ENCODE data around the gene SIX6.
"Not testable (repeated sequence)": the region's sequence is repeated elsewhere in the genome, so short reads cannot be mapped to it uniquely, and the experiment has no call there.

SIX6 gene

DNA sequence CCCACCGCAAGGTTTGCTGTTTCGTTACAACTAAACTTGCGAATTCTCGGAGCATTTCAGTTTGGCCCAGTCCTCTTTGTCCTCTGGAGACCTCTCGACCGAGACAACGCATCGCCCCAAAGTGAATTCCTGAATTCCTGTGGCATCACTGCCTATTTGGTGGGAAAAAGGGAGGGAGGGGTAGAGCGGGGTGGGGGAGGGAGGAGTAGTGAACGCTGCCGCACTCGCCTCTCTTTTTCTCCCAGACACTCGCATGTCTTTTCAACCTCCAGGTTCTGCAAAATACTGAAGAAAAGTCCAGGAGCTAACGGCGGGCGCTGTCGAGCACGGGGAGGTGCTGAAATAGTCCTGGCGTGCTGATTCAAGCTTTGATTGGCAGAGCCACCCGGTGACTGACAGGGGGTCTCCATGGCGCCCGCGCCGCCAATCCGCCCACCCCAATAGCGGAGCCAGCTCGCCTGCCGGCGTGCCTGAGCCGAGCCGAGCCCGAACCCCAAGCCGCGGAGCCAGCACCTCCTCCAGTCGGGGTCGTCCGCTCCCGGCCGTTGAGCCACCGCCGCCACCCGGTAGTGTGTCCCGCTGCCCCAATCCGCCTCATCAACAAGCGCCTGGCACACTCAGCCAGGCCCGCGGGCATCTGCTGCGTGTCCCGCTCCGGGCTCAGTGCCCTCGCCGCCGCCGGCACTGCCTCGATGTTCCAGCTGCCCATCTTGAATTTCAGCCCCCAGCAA lies at the start of gene SIX6:
SIX6 (plus strand) TSS at position 440 of the 731 bp plus-strand sequence; CDS start at position 693, 253 bp downstream.
- peak; percentile 93 for DNase-seq (ENCODE audit: low spot score)

DNA sequence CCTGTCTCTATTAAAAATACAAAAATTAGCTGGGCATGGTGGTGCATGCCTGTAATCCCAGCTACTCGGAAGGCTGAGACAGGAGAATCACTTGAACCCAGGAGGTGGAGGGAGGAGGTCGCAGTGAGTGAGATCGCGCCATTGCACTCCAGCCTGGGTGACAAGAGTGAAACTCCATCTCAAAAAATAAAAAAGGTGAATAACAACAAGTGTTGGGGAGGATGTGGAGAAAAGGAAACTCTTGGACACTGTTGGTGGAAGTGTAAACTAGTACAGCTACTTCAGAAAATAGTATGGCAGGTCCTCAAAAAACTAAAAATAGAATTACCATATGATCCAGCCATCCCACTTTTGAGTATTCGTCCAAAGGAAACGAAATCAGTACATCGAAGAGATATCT lies 28.7 kb upstream of the SIX6 start:
- DNase-seq (ENCODE audit: low spot score) = not testable (repeated sequence)

DNA sequence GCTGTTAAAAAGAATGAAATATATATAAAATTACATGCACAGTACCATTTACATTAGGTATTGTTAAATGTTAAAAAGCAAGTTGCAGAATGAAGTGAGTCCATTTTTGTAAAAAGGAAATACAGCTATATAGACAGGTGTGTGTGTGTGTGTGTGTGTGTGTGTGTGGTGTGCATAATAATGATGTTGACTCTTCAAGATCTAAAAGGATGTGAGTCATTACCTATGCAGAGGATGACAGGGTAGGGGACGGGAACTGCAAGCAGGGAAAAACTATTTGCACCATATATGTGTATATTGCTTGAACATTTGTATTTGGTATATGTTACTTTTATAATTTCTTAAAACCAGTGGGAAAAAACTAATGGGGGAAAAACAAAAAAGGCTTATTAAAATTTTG lies 26.2 kb upstream of the SIX6 start:
- no peak for DNase-seq (ENCODE audit: low spot score)

DNA sequence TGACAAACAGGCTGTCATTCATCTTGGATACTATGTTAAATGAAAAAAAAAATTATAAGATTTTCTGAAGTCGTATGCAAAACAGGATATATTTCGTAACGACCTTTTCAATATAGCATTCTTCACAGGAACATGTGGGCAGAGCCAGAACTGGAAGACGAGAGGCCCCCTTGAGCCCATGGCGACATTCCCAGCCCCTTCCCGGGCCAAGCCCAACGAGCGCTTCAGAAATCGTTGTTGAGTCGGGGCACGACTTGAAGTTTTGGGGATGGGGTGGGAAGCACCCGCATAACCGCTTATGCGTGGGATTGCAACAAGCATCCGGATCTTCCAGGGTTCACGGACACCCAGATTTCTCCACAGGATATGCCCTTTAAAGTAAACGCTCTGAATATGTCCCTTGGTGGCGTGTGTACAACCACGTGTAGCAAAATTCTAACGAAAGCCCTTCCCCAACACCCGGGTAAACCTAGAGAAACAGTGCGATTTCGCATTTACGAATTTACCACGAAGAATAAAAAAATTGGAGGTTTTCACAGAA lies 23.8 kb upstream of the SIX6 start:
- DNase-seq (ENCODE audit: low spot score) = peak; percentile 52

DNA sequence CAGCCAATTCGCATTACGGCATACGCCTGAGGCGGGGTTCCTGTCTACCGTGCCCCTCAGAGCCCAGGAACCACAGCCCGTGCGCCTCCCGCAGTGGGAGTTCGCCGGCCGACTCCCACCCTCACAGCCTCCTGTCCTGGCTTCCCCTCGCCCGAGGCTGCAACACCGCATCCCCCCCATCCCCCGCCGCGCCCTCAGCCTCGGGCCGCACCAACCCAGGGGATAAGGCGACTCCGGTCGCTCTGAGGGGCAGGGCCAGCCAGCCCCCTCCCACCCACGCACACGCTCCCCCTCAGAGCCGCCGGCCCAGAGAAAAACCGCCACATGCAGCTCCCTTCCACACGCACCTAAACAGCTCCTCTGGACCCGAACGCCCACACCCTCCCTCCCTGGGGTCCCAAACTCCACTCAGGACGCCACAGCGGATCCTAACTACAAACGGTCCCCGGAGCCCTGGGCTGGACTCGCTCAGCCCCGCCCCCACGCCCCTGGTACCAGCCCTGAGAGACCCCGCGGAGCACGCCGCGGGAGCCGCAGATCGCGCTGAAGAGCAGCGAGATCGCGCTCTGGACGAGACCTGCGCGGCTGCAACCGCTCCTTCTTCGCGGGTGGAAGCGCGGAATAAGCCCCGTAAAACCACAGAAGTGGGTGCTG lies 23.2 kb upstream of the SIX6 start, which contains the start of gene C14orf39:
C14orf39 (minus strand) TSS at position 466 of the 654 bp plus-strand sequence. CDS start 985 bp downstream, outside the sequence.
- DNase-seq (ENCODE audit: low spot score) = peak; percentile 81

DNA sequence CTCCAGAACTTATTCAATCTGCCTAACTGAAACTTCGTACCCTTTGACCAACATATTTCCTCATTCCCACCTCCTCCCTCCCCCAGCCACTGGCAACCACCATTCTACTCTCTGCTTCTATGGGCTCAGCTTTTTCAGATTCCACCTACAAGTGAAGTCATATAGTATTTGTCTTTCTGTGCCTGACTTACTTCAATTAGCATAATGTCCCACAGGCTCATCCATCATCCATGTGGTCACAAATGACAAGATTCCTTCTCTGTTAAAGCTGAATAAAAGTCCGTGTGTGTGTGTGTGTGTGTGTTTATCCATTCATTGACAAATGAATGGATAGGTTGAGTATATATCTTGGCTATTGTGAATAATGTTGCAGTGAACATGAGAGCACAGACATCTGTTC lies 21.7 kb upstream of the SIX6 start:
- no peak for DNase-seq (ENCODE audit: low spot score)

DNA sequence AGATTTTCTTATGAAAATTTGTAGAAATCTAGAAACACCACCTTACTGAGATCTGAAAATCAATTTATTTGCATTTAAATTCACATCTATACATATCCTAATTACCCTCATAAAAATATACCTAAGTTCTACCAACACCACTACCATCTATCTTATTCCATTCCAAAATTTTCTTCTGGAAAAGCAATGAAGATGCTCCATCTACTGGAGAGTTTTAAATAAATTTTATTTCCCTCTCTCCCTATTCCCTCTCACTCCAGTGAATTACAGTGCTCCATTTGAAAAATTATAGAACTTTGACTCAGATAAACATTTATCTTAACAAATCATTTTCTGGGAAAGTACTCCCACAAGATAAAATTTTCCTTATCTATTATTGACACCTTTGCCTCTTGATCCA lies 20.8 kb upstream of the SIX6 start:
- no peak for DNase-seq (ENCODE audit: low spot score)

DNA sequence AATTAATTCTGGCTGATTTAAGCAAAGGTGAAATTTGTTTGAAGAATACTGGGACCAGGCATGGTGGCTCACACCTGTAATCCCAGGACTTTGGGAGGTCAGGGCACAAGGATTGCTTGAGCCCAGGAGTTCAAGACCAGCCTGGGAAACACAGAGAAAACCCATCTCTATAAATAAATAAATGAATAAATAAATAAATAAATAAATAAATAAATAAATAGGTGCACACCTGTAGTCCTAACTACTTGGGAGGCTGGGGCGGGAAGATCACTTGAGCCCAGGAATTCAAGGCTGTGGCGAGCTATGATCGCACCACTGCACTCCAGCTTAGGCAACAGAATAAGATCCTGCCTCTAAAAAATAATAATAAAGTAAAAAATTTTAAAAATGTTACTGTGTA lies 18.7 kb upstream of the SIX6 start:
- DNase-seq (ENCODE audit: low spot score) = no peak

DNA sequence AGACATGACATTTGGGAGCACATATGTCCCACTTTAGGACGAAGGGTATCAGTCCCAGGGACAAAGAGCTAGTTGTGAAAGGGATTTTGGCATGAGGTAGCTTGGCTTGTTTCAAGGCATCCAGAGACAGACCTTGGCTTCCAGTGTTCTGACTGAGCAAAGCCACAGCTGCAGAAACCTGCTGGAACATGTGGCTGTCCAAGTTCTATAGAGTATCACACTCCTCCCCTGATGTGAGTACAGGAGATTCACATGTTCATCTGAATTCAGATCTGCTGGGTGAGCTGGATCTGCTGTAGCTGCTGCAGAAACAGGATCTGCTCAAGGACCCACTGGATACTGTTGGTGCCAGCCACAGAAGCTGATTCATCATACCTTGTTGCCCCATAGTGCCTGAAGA lies 13.0 kb upstream of the SIX6 start:
- DNase-seq (ENCODE audit: low spot score) = no peak

DNA sequence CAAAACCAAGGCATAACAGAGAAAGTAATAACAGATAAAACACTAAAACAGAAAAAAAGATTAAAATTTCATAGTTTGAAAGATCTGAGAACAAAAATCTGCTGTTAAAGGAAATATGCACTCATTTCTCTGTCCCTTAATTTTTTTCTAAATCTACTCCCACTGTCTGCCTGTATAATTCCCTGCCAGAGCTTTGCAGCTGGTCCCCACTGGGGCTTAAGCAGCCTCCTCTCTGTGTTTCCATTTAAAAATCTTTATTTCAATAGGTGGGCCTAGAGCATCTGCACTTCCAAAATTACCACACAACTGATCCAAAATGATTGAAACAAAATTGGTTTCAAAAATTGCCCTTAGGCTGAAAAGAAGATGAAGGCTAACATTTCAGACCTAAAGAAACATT lies 6.4 kb upstream of the SIX6 start:
- no peak for DNase-seq (ENCODE audit: low spot score)

DNA sequence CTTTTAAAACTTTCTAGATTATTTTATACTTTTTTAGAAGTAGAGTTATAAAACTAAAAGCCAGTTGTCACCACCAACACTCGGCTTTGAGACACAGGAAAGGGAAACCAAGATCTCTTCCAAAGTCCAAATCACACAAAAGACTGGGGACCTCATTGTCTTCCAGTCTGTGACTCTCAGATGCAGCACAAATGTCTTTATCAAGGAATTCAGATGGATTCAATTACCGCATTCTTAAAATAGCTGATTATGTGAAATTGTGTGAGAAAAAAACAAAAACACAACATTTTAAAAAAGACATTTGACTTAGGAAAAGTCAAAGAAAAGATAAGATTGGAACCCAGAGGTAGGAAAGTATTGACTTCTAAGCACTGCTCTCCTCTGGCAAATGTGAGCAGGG lies 3.5 kb upstream of the SIX6 start:
- no peak for DNase-seq (ENCODE audit: low spot score)

DNA sequence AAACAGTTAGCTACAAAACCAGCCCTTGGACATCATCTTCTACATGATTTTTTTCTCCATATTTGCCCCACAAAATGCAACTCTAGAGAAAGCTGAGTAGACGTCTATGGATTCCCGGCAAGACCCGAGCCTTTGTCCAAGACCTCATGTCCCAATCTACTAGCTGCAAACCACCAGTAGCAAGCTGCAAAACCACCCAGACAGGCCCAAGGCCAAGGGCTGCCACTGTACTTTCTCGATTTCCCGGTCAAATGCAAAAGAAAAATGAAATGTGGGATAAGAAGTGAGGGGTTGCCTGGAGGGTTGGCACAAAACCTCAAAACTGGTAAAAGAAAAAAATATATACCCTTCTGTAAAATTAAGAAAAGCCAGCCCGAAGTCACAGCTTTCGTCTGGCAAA lies 2.9 kb upstream of the SIX6 start:
- DNase-seq (ENCODE audit: low spot score) = no peak

DNA sequence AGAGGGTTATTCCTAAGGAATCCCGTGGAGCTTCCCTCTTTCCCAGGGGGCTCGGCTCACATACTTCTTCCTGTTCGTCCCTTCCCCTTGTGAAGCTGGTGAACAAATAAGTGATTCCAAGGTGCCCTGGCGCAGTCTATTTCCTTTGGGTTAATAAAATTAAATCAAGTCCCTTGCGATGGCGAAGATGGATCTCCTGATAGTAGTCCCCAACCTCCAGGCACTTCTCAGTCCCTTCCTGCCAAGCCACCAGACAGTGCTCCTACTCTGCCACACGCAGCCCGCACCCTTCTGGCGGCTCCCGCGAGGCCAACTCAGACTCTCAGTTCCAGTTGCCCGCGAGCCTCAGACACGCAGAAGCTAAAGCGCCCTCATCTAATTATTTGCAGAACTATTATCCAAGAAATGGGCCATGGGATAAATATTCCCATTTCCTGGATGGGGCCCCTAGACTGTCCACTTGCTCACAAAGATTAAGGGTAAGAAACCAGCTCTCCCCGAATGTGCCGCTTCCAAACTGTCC lies 2.4 kb upstream of the SIX6 start:
- DNase-seq (ENCODE audit: low spot score) = no peak

DNA sequence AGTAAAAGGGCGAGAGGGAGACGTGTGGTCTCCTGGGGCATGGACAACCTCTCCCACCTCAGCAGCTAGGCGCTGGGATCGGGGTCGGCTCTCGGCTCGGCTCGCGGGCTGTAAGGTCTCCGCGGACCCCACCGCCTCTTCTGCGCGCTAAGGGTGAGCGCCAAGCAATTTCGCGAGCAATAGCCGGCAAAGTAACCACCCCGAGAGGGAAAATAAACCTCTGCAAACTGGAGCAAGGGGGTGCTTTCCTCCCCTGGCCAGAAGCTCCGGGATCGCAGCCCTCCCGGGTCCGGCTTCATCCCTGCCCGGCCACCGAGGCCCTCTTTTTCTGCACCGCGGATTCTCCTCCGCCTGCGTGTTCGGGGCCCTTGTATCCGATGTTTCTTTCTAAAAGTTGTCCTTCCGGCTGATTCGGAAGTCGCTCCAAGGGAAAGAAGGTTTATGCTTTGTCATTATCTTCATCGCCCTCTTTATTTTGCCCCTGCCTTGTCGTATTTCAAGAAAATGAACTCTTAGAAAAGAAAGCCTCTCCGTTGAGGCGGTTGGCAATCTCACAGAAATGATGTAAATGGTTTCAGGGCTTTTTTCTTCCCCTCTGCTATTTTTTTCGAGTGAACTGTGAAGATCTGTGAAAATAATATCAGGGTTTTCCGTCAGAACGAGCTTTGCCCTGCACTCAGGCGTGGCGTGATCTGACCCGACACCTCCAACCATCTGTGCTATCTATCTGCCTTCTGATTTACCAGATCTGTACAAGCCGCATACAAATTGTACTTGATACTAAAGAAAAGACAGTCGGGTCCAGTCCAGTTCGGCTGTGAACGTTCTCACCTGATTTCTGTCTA lies 1.7 kb upstream of the SIX6 start:
- DNase-seq (ENCODE audit: low spot score) = no peak

DNA sequence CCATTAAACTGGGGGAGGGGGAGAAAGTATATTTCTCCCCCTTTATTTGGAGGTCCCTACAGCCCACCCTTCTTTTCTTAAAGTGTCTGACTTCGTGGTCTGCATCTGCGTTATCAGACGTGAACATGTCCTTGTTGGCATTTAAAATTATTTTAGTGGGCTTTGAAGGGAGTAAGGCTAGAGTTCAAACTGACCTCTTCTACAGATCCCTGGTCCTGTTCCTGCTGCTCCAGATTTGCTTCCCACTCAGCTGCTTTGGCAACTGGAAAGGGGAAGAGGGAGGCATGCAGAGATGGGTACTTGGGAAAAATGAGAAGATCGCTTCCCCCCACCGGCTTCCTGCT lies 611 bp upstream of the SIX6 start:
- DNase-seq (ENCODE audit: low spot score) = no peak

DNA sequence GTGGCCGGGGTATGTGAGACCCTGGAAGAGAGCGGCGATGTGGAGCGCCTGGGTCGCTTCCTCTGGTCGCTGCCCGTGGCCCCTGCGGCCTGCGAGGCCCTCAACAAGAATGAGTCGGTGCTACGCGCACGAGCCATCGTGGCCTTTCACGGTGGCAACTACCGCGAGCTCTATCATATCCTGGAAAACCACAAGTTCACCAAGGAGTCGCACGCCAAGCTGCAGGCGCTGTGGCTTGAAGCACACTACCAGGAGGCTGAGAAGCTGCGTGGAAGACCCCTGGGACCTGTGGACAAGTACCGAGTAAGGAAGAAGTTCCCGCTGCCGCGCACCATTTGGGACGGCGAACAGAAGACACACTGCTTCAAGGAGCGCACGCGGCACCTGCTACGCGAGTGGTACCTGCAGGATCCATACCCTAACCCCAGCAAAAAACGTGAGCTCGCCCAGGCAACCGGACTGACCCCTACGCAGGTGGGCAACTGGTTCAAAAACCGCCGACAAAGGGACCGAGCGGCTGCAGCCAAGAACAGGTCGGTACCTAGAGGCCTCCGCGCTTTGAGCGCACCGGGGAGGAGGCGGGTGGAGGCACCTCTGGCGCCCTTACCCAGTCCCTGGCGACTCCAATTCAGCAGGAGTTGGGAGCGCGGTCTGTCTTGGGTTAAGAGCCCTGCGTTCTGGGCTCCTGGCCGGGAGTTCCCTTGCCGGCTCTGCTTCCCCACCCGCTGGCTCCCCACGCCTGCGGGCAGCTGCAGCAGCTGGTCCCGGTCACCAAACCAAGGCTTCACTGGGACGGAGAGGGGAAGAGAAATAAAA lies 700 bp downstream of the SIX6 start:
- no peak for DNase-seq (ENCODE audit: low spot score)

DNA sequence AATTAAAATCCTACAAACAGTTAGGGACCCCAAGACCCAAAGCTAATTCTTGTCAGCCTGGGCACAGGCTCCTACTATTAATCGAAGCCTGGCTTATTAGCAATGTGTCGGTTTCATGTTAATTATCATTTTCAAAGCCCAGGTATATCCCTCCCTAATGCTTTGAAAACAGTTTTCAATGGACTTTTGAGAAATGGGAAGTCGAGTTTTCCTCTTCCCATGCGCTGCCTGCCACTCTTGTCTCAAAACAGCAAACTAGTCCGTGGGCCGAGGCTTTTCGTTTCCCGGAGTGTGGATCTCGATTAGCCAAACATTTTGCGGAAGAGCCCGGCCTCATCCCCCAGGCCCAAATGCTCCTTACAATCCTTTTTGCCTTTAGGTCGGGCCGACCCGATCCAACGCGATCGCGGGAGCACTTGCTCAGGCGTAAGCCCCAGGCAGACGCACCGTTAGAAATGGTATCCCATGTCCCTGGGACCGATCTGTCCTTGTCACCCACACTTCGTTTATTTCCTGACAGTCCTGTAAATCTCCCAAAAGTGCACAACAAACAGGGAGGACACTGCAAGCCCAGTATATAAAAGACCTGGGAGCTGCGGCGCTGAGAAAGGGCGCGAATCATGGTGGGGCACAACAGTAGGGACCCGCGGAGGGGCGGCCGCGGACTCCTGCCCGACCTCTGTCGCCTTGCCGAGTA lies 1.5 kb downstream of the SIX6 start:
- no peak for DNase-seq (ENCODE audit: low spot score)

DNA sequence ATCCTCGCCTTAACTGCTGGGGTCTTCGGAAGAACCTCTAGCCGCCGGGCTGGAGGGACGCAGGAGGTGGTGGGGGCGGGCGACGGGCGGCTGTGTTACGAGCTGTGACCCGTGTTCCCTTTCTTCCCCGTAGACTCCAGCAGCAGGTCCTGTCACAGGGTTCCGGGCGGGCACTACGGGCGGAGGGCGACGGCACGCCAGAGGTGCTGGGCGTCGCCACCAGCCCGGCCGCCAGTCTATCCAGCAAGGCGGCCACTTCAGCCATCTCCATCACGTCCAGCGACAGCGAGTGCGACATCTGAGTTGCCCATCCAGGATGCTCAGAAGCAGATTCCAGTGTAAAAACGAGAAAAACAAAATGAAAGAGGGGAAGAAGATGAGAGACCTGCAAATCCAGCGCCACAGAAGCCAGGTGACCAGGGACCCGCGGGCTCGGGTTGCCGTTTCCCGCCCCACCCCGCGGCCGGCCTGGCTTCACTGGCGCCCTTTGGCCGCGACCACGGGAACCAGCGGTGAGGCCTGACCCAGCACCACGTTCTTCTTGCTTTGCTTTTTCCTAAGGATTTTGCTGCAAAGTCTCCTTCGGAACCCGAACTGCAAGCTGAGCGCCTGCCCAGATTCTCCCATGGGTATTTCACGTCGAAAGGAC lies 2.1 kb downstream of the SIX6 start:
- peak; percentile 68 for DNase-seq (ENCODE audit: low spot score)

DNA sequence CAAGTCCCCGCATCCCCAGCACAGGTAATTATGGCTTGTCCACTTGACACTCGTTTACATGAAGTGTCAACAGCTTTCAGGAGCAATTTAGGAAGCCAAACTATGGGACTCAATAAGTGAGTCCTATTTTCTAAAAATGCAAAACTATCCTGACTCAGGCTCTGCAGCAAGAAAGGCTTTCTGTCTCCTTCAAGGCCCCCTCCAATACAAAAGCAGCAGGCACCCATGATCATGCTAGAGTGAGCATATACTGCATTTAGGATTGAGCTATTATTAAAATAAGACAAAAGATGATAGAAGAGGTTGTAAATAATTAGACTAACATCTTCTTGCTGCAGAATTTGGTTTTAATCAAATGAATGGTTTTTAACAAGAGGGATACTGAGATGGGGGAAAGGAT lies 3.2 kb downstream of the SIX6 start:
- no peak for DNase-seq (ENCODE audit: low spot score)

DNA sequence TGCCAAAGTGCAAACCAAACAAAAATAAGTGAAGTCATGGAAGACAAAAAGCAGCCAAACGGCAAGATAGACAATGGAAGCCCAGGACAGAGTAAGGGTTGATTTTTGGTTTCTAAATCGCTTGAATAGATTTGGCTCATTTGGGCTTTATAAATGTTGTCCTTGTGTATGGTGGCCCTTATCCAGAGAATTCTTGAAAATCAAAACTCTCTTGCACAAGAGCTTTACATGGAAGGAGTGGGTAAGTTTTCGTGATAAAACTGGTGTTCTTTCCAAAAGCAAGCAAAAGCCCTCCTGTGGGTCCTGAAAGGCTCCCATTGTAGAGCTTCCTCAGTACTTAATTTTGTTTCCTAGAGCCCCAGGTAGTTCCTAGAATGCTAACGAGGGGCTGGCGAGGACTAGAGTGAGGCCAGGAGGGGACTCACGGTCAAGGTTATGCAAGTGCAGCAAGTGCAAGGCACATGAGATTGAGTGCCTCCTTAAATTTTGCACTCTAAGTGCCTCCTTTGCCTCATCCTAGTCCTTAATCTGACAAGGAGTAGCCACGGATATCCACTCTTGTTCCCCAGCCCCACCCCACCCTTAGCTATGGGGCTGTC lies 4.1 kb downstream of the SIX6 start:
- no peak for DNase-seq (ENCODE audit: low spot score)
